ENCODE measurements around the gene AGPAT4. TPM values are rescaled to one million over a fixed set of nuclear protein-coding genes. Genes with fewer than 3 reads are reported as not detected.
A peak's percentile ranks its signal among the peaks of the same experiment; 100 is the strongest.

The AGPAT4 gene
- total RNA-seq, 6 experiments from 2014 or later = 0.42 to 1.7 (median 0.78) TPM

- Histone ChIP-seq H3K27me3 (no peaks in the 10 kb centered on the region), H3K4me1 (no peaks in the 10 kb centered on the region), H3K4me3 (no peak overlapping the region), H3K27ac (no peak overlapping the region), H3K9me3 (no peaks in the 10 kb centered on the region), H3K36me3 (no peaks in the 10 kb centered on the region)
- 45% methylated on average over 5 of the region's 9 CpGs for WGBS (ENCODE audit: insufficient coverage, low coverage, low lambda C conversion rate, missing lambda C conversion rate)
- DNase-seq = peak in 1 of 3 donors; percentile 40
- no peak for ATAC-seq
- TF ChIP-seq POLR2A (IDR thresholded peaks at IDR 0.05) = no peak
- no peak for TF ChIP-seq CTCF (IDR thresholded peaks at IDR 0.05)
- intact Hi-C loops (cut with DNase I) = loop anchor here in 1 of 2 donors (10.0 kb wide), 1 partner anchor 222 kb away; no protein-coding TSS in a partner anchor
Measured at GRCh38 chr6:161152527-161152862, 121.4 kb downstream of the AGPAT4 start.

GRCh38 chr6:161151660-161152526 is 122.0 kb downstream of the AGPAT4 start:
- Histone ChIP-seq H3K27me3 (no peaks in the 10 kb centered on the region), H3K4me1 (no peaks in the 10 kb centered on the region), H3K27ac (no peak overlapping the region), H3K9me3 (no peaks in the 10 kb centered on the region), H3K36me3 (no peaks in the 10 kb centered on the region), H3K4me3 (no peak overlapping the region)
- intact Hi-C loops (cut with DNase I) = loop anchor here in 1 of 2 donors (10.0 kb wide), 1 partner anchor 223 kb away; no protein-coding TSS in a partner anchor
- 62% methylated on average over 5 of the region's 19 CpGs for WGBS (ENCODE audit: insufficient coverage, low coverage, low lambda C conversion rate, missing lambda C conversion rate)
- ATAC-seq = no peak
- TF ChIP-seq POLR2A (IDR thresholded peaks at IDR 0.05) = no peak
- TF ChIP-seq CTCF (IDR thresholded peaks at IDR 0.05) = no peak
- DNase-seq = peak in 1 of 3 donors; percentile 37

DNA sequence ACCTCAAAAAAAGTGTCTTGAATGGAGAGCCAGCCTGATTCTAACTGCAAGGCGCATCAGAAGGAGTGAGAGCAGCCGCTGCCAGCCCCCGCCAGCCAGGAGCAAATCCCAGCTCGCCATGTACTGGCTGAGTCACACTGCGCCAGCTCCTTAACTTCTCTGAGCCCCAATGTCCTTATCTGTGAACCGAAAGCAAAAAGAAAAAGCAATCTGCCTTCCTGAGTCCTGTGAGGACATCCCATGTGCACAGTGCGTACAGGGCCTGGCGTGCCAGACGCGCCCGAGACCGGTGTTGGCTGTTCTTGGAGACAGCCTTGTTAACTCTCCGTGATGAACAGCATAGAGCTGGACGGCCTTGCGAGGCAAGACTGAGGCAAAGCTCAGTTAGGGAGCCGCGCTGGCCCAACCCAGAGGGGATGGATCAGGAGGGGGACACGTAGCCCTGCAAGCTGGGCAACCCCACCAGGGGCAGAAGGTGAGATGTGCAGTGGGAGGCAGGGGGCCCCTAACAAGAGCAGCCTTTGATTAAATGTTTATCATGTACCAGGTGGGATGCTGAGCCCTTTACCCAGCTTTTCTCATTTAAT is 122.7 kb downstream of the AGPAT4 start:
- H3K4me3 ChIP-seq = no peak overlapping the region
- ATAC-seq (no peak), DNase-seq (peak in 1 of 3 donors; percentile 27)
- no peak overlapping the region for H3K27ac ChIP-seq
- H3K9me3 ChIP-seq = no peaks in the 10 kb centered on the region
- no peaks in the 10 kb centered on the region for H3K27me3 ChIP-seq
- H3K36me3 ChIP-seq = no peaks in the 10 kb centered on the region
- no peak for TF ChIP-seq CTCF (IDR thresholded peaks at IDR 0.05)
- no peaks in the 10 kb centered on the region for H3K4me1 ChIP-seq
- WGBS (ENCODE audit: insufficient coverage, low coverage, low lambda C conversion rate, missing lambda C conversion rate) = 88% methylated on average over 3 of the region's 18 CpGs
- intact Hi-C loops (cut with DNase I) = loop anchor here in 1 of 2 donors (10.0 kb wide), 1 partner anchor 224 kb away; no protein-coding TSS in a partner anchor

GRCh38 chr6:161150566-161150965 is 123.3 kb downstream of the AGPAT4 start:
- intact Hi-C loops (cut with DNase I) = loop anchor here in 1 of 2 donors (10.0 kb wide), 1 partner anchor 224 kb away; no protein-coding TSS in a partner anchor
- Histone ChIP-seq H3K4me1 (no peaks in the 10 kb centered on the region), H3K4me3 (no peak overlapping the region), H3K27me3 (no peaks in the 10 kb centered on the region), H3K9me3 (no peaks in the 10 kb centered on the region), H3K27ac (no peak overlapping the region), H3K36me3 (no peaks in the 10 kb centered on the region)
- 100% methylated on average over 2 of the region's 8 CpGs for whole genome bisulfite sequencing (ENCODE audit: insufficient coverage, low coverage, low lambda C conversion rate, missing lambda C conversion rate)
- TF ChIP-seq POLR2A (IDR thresholded peaks at IDR 0.05) (no peak), CTCF (IDR thresholded peaks at IDR 0.05) (no peak)
- ATAC-seq = no peak
- peak in 1 of 3 donors; percentile 23 for DNase-seq
